A549 (cell line): ENCODE results near the gene SWAP70. TPM values are rescaled to one million over a fixed set of nuclear protein-coding genes. Genes with fewer than 3 reads are reported as not detected.

Experiments
- ATAC-seq, 2 experiments: fragments of 200-7000 bp in 1 of 2; fragments of >200 bp in 1 of 2; cut with Nextera tagmentation in 1 of 2; cut with Tn5 transposase in 1 of 2; 3 replicates each; pipeline versions ENCODE4 v1.8.0 to v1.9.1; 2018 to 2020; ENCODE audit warnings: mild to moderate bottlenecking in 1 of 2, moderate library complexity in 1 of 2
- CTCF ChIA-PET: fragments of 300-600 bp; sonication (Branson Sonifier 250); formaldehyde crosslinking; extraction: SDS; loops from one replicate; lab custom pipeline; 2021; ENCODE audit warnings: antibody characterized with exemption, inconsistent platforms; lab: Yijun Ruan, JAX
- POLR2A ChIA-PET: fragments of 350-600 bp; formaldehyde crosslinking; extraction: SDS; loops from one replicate; lab custom pipeline; 2021; ENCODE audit warnings: antibody characterized with exemption, inconsistent platforms; lab: Yijun Ruan, JAX
- DNase-seq, 2 experiments: peaks; one replicate each; pipeline versions ENCODE4 v3.0.0 to v3.0.0-alpha.2; 2011 to 2016; ENCODE audit warnings: low read depth in 1 of 2, low spot score in 1 of 2
- FAIRE-seq: peaks from 2 replicates; lab custom pipeline; 2011; peaks lifted over from hg19 to GRCh38; lab: Jason Lieb, UNC
- H3K27ac ChIP-seq, 2 experiments: fragments of >200 bp; sonication (Bioruptor Twin); formaldehyde crosslinking; 3 replicates each; pipeline ENCODE4 v1.5.1; 2016 to 2017
- H3K4me1 ChIP-seq: fragments of >200 bp; sonication (Bioruptor Twin); formaldehyde crosslinking; 3 replicates; pipeline ENCODE4 v1.6.1; 2016
- H3K4me2 ChIP-seq: fragments of >200 bp; sonication (Bioruptor Twin); formaldehyde crosslinking; 3 replicates; pipeline ENCODE4 v1.6.1; 2016
- H3K4me3 ChIP-seq: fragments of >200 bp; sonication (Bioruptor Twin); formaldehyde crosslinking; 3 replicates; pipeline ENCODE4 v1.5.1; 2016
- H3K9me3 ChIP-seq: fragments of >200 bp; sonication (Bioruptor Twin); formaldehyde crosslinking; 3 replicates; pipeline ENCODE4 v1.6.1; 2016
- CBX2 ChIP-seq: fragments of 200-600 bp; sonication (generic); IDR thresholded peaks from 2 replicates; pipeline ENCODE4 v1.6.1; 2016; ENCODE audit warnings: low read depth, mild to moderate bottlenecking, borderline replicate concordance
- CBX8 ChIP-seq: fragments of 200-600 bp; sonication (generic); IDR thresholded peaks from 2 replicates; pipeline ENCODE4 v1.6.1; 2016
- EHF ChIP-seq: fragments of 250-450 bp; sonication (Bioruptor Pico); IDR thresholded peaks from 2 replicates; pipeline ENCODE4 v1.5.0; 2020; ENCODE audit warnings: mild to moderate bottlenecking
- EP300 ChIP-seq, 2 experiments: fragments of >200 bp; sonication (Bioruptor Twin); formaldehyde crosslinking; IDR thresholded peaks; 2 replicates in 1 of 2; 3 replicates in 1 of 2; pipeline ENCODE4 v1.6.1; 2016 to 2017
- FOSL2 ChIP-seq, 2 experiments: fragments of 450-650 bp in 1 of 2; fragments of >200 bp in 1 of 2; sonication (Bioruptor Twin) in 1 of 2; formaldehyde crosslinking; IDR thresholded peaks; 2 replicates each; pipeline versions ENCODE4 v1.5.0 to v1.6.1; 2016 to 2020; ENCODE audit warnings: mild to moderate bottlenecking in 1 of 2, moderate library complexity in 1 of 2
- GATA3 ChIP-seq: IDR thresholded peaks from 2 replicates; pipeline ENCODE4 v1.6.1; 2012; ENCODE audit warnings: borderline replicate concordance
- HDAC2 ChIP-seq: fragments of 200-600 bp; sonication (generic); IDR thresholded peaks from 2 replicates; pipeline ENCODE4 v1.6.1; 2016
- HOXB13 ChIP-seq: fragments of 250-450 bp; sonication (Bioruptor Pico); IDR thresholded peaks from 2 replicates; pipeline ENCODE4 v1.5.0; 2020; ENCODE audit warnings: low read depth, mild to moderate bottlenecking, moderate library complexity
- HOXB5 ChIP-seq: fragments of 250-450 bp; sonication (Bioruptor Pico); IDR thresholded peaks from 2 replicates; pipeline ENCODE4 v1.5.0; 2020; ENCODE audit warnings: mild to moderate bottlenecking, moderate library complexity
- JUN ChIP-seq, 2 experiments: fragments of >200 bp; sonication (Bioruptor Twin); formaldehyde crosslinking; IDR thresholded peaks; 2 replicates in 1 of 2; 3 replicates in 1 of 2; pipeline ENCODE4 v1.6.1; 2016 to 2017
- KDM1A ChIP-seq: fragments of 200-600 bp; sonication (generic); IDR thresholded peaks from 2 replicates; pipeline ENCODE4 v1.6.1; 2016; ENCODE audit warnings: low read depth, mild to moderate bottlenecking
- KDM5A ChIP-seq: fragments of 200-600 bp; sonication (generic); IDR thresholded peaks from 2 replicates; pipeline ENCODE4 v1.6.1; 2016; ENCODE audit warnings: antibody characterized with exemption, mild to moderate bottlenecking
- NFE2L2 ChIP-seq: fragments of 150-350 bp; conservative IDR thresholded peaks from 2 replicates; pipeline ENCODE4 v1.6.1; 2014; ENCODE audit warnings: low read length
- PBX3 ChIP-seq: IDR thresholded peaks from 2 replicates; pipeline ENCODE4 v1.6.1; 2012
- PHF8 ChIP-seq: fragments of 200-600 bp; sonication (generic); IDR thresholded peaks from 2 replicates; pipeline ENCODE4 v1.6.1; 2016; ENCODE audit warnings: low read depth, mild to moderate bottlenecking, antibody characterized with exemption, moderate library complexity, borderline replicate concordance
- POLR2A ChIP-seq: IDR thresholded peaks from 2 replicates; pipeline ENCODE4 v1.6.1; 2012; ENCODE audit warnings: mild to moderate bottlenecking, low read length
- POLR2AphosphoS2 ChIP-seq: conservative IDR thresholded peaks from 2 replicates; pipeline ENCODE4 v1.6.1; 2012; ENCODE audit warnings: low read length, improper control_type of control experiment, inconsistent platforms
- TP53 ChIP-seq: fragments of 250-450 bp; sonication (Bioruptor Pico); IDR thresholded peaks from 2 replicates; pipeline ENCODE4 v1.5.0; 2021; ENCODE audit warnings: mild to moderate bottlenecking, moderate library complexity
- ZC3H11A ChIP-seq: fragments of 450-650 bp; IDR thresholded peaks from 2 replicates; pipeline ENCODE4 v1.6.1; 2014; ENCODE audit warnings: antibody characterized with exemption, mild to moderate bottlenecking
- WGBS: methylation state at CpG from one replicate; pipeline ENCODE4 v1.1.6; 2017; ENCODE audit errors: missing lambda C conversion rate; 5-methylcytosine and 5-hydroxymethylcytosine counted together
- polyA plus RNA-seq, 4 experiments: library from polyadenylated mRNA; depleted of rRNA in 3 of 4; stranded (reverse); fragments of >200 nt; fragmentation: RNase III in 1 of 4; extraction: RNeasy Plus Mini Kit Qiagen cat#74134 plus additional on column Dnase treatment in 1 of 4; gene quantifications; 2 replicates in 3 of 4; 3 replicates in 1 of 4; pipeline ENCODE4 v1.2.3, GENCODE V29; 2011 to 2017
- TF ChIP-seq, protein P1 (sequence below): fragments of >200 bp; sonication (Bioruptor Twin); formaldehyde crosslinking; IDR thresholded peaks from 3 replicates; pipeline ENCODE4 v1.6.1; 2016
- TF ChIP-seq, protein P2 (sequence below): IDR thresholded peaks from 2 replicates; pipeline ENCODE4 v1.6.1; 2012; ENCODE audit warnings: low read depth, borderline replicate concordance
- TF ChIP-seq, protein P3 (sequence below): fragments of 200-600 bp; sonication (generic); IDR thresholded peaks from 2 replicates; pipeline ENCODE4 v1.6.1; 2016; ENCODE audit warnings: antibody characterized with exemption, mild to moderate bottlenecking, moderate library complexity

SWAP70 gene
- polyA plus RNA-seq, 2 of the 4 experiments (the other 2 are of a cell fraction): 24.5 to 25.5 TPM

GRCh38 chr11:9796854-9797253 lies 133.0 kb downstream of the SWAP70 start:
- H3K4me1 ChIP-seq: peaks cover 15% of the 10 kb centered on the region
- TF ChIP-seq, protein P1, sequence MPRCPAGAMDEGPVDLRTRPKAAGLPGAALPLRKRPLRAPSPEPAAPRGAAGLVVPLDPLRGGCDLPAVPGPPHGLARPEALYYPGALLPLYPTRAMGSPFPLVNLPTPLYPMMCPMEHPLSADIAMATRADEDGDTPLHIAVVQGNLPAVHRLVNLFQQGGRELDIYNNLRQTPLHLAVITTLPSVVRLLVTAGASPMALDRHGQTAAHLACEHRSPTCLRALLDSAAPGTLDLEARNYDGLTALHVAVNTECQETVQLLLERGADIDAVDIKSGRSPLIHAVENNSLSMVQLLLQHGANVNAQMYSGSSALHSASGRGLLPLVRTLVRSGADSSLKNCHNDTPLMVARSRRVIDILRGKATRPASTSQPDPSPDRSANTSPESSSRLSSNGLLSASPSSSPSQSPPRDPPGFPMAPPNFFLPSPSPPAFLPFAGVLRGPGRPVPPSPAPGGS: no peak
- no peak for TF ChIP-seq KDM5A
- no peak for TF ChIP-seq NFE2L2
- no peak for TF ChIP-seq FOSL2 (IDR thresholded peaks at IDR 0.05)
- no peak for TF ChIP-seq FOSL2 (CRISPR knock-in tag; IDR thresholded peaks at IDR 0.05)
- TF ChIP-seq, protein P2, sequence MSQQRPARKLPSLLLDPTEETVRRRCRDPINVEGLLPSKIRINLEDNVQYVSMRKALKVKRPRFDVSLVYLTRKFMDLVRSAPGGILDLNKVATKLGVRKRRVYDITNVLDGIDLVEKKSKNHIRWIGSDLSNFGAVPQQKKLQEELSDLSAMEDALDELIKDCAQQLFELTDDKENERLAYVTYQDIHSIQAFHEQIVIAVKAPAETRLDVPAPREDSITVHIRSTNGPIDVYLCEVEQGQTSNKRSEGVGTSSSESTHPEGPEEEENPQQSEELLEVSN: no peak
- no peak for TF ChIP-seq TP53
- TF ChIP-seq PHF8: no peak
- TF ChIP-seq POLR2A: no peak
- TF ChIP-seq, protein P3, sequence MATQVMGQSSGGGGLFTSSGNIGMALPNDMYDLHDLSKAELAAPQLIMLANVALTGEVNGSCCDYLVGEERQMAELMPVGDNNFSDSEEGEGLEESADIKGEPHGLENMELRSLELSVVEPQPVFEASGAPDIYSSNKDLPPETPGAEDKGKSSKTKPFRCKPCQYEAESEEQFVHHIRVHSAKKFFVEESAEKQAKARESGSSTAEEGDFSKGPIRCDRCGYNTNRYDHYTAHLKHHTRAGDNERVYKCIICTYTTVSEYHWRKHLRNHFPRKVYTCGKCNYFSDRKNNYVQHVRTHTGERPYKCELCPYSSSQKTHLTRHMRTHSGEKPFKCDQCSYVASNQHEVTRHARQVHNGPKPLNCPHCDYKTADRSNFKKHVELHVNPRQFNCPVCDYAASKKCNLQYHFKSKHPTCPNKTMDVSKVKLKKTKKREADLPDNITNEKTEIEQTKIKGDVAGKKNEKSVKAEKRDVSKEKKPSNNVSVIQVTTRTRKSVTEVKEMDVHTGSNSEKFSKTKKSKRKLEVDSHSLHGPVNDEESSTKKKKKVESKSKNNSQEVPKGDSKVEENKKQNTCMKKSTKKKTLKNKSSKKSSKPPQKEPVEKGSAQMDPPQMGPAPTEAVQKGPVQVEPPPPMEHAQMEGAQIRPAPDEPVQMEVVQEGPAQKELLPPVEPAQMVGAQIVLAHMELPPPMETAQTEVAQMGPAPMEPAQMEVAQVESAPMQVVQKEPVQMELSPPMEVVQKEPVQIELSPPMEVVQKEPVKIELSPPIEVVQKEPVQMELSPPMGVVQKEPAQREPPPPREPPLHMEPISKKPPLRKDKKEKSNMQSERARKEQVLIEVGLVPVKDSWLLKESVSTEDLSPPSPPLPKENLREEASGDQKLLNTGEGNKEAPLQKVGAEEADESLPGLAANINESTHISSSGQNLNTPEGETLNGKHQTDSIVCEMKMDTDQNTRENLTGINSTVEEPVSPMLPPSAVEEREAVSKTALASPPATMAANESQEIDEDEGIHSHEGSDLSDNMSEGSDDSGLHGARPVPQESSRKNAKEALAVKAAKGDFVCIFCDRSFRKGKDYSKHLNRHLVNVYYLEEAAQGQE: no peak
- no peak for TF ChIP-seq JUN (IDR thresholded peaks at IDR 0.05)
- no peak for TF ChIP-seq ZC3H11A
- TF ChIP-seq HOXB13 (CRISPR knock-in tag): no peak
- no peak for TF ChIP-seq CBX2
- TF ChIP-seq GATA3: no peak
- no peak for TF ChIP-seq CBX8
- no peak for TF ChIP-seq KDM1A
- TF ChIP-seq HOXB5 (CRISPR knock-in tag): no peak
- TF ChIP-seq EP300 (IDR thresholded peaks at IDR 0.05): no peak
- no peak for TF ChIP-seq PBX3
- no peak for TF ChIP-seq POLR2AphosphoS2
- WGBS: 91% methylated on average over 5 of the region's 5 CpGs
- ChIA-PET CTCF (interaction anchor here (0.9 to 1.3 kb wide), 2 partner anchors 9 to 11 kb away, joined by 3 read pairs; no protein-coding TSS in a partner anchor), POLR2A (no interaction called here)
- FAIRE-seq: no peak
- H3K4me2 ChIP-seq: no peak overlapping the region
- no peak for DNase-seq
- no peaks in the 10 kb centered on the region for H3K9me3 ChIP-seq
- H3K27ac ChIP-seq: no peak overlapping the region
- no peak; a peak in 2 of 6 replicates for ATAC-seq
- H3K4me3 ChIP-seq: no peak overlapping the region

DNA sequence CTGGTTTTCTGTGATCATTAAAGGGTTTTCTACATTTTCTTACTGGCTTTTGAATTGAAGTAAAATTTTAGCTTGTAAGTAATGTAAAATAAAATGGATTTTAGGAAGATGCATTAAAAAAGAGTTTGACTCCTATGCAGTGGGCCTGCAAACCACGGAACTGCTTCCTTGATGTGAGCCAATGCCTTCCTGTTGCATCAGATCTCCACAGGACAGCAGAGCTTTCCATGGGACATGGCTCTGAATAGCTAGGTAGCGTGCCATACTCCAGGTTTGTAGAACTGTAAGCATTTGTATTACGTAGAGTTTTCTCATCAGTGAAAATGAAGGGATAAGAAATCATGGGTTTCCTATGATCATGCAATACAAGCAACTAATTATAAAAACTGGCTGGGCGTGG lies 133.4 kb downstream of the SWAP70 start:
- Histone ChIP-seq H3K27ac (no peak overlapping the region), H3K9me3 (no peaks in the 10 kb centered on the region), H3K4me1 (peaks cover 20% of the 10 kb centered on the region), H3K4me3 (no peak overlapping the region), H3K4me2 (no peak overlapping the region)
- DNase-seq (no peak), ATAC-seq (no peak), FAIRE-seq (no peak)
- ChIA-PET CTCF (interaction anchor here (0.9 to 1.3 kb wide), 2 partner anchors 9 to 11 kb away, joined by 3 read pairs; no protein-coding TSS in a partner anchor), POLR2A (no interaction called here)
- TF ChIP-seq EHF (CRISPR knock-in tag): no peak
- TF ChIP-seq CBX2: no peak
- TF ChIP-seq PBX3: no peak
- no peak for TF ChIP-seq HDAC2
- WGBS: 90% methylated on average over 4 of the region's 4 CpGs
